ENCODE results near the gene NHLRC4. TPM values are rescaled to one million over a fixed set of nuclear protein-coding genes. Genes with fewer than 3 reads are reported as not detected.

The NHLRC4 gene
- total RNA-seq, 1 experiment from 2014 or later = 4.0 TPM

GRCh38 chr16:557463-558297 is 9.1 kb upstream of the NHLRC4 start:
- Histone ChIP-seq H3K36me3 (ENCODE audit: control insufficient read depth, insufficient read depth, low read length) (no peaks in the 10 kb centered on the region), H3K4me3 (ENCODE audit: low read depth in 2 of 2, low read length in 2 of 2) (no peak overlapping the region), H3K9me3 (ENCODE audit: control insufficient read depth, insufficient read depth, low read depth, low read length) (no peaks in the 10 kb centered on the region), H3K27ac (ENCODE audit: low read length) (no peak overlapping the region), H3K27me3 (ENCODE audit: control insufficient read depth, insufficient read depth, low read length) (no peaks in the 10 kb centered on the region), H3K4me1 (ENCODE audit: control insufficient read depth, insufficient read depth, low read length) (peaks cover 27% of the 10 kb centered on the region)
- POLR2A ChIA-PET = no interaction called here
- TF ChIP-seq SIN3A (IDR thresholded peaks at IDR 0.05; ENCODE audit: borderline replicate concordance, insufficient read depth, low read depth, low read length) = no peak
- DNase-seq (ENCODE audit: low read depth, low spot score) = no peak
- ATAC-seq = no peak
- in situ Hi-C loops (cut with HindIII; ENCODE audit: low pct_unique_long_range_greater_than_20kb, low sequenced_read_pairs) (no loop called here), intact Hi-C loops (cut with micrococcal nuclease; ENCODE audit: unreplicated experiment) (no loop called here)
- CTCF ChIA-PET = no interaction called here
- no TSS peak for BruUV-seq (replicated peaks)

- no TSS peak for BruUV-seq (replicated peaks)
- CTCF ChIA-PET = no interaction called here
Measured at GRCh38 chr16:558298-559020, 8.3 kb upstream of the NHLRC4 start.

More at GRCh38 chr16:558298-559020, 8.3 kb upstream of the NHLRC4 start:
- ATAC-seq (peak; percentile 7), DNase-seq (ENCODE audit: low read depth, low spot score) (no peak)
- Histone ChIP-seq H3K27me3 (ENCODE audit: control insufficient read depth, insufficient read depth, low read length) (no peaks in the 10 kb centered on the region), H3K4me3 (ENCODE audit: low read depth in 2 of 2, low read length in 2 of 2) (no peak overlapping the region), H3K9me3 (ENCODE audit: control insufficient read depth, insufficient read depth, low read depth, low read length) (no peaks in the 10 kb centered on the region), H3K36me3 (ENCODE audit: control insufficient read depth, insufficient read depth, low read length) (no peaks in the 10 kb centered on the region), H3K27ac (ENCODE audit: low read length) (peak overlapping the region; percentile 34; the same call in 1 of the 2 replicates), H3K4me1 (ENCODE audit: control insufficient read depth, insufficient read depth, low read length) (peaks cover 31% of the 10 kb centered on the region)
- in situ Hi-C loops (cut with HindIII; ENCODE audit: low pct_unique_long_range_greater_than_20kb, low sequenced_read_pairs) (no loop called here), intact Hi-C loops (cut with micrococcal nuclease; ENCODE audit: unreplicated experiment) (no loop called here)
- POLR2A ChIA-PET = no interaction called here
- TF ChIP-seq POLR2AphosphoS5 (IDR thresholded peaks at IDR 0.05; ENCODE audit: low read depth, low read length) (no peak), REST (IDR thresholded peaks at IDR 0.05; ENCODE audit: insufficient read depth in 1 of 2, low read depth in 2 of 2, low read length in 1 of 2) (no peak), CTCF (IDR thresholded peaks at IDR 0.05) (no peak), SIN3A (IDR thresholded peaks at IDR 0.05; ENCODE audit: borderline replicate concordance, insufficient read depth, low read depth, low read length) (no peak), TCF7L2 (IDR thresholded peaks at IDR 0.05; ENCODE audit: low read depth, low read length) (no peak)
